HG03457 (cell line): ENCODE results near the gene TRIM13.
A peak's percentile ranks its signal among the peaks of the same experiment; 100 is the strongest.

Experiments
- ATAC-seq: cut with Tn5 transposase; IDR thresholded peaks from one replicate; pipeline ENCODE4 v1.9.1; 2021; ENCODE audit warnings: moderate number of reproducible peaks; ENCODE audit not compliant: unreplicated experiment

The TRIM13 gene

DNA sequence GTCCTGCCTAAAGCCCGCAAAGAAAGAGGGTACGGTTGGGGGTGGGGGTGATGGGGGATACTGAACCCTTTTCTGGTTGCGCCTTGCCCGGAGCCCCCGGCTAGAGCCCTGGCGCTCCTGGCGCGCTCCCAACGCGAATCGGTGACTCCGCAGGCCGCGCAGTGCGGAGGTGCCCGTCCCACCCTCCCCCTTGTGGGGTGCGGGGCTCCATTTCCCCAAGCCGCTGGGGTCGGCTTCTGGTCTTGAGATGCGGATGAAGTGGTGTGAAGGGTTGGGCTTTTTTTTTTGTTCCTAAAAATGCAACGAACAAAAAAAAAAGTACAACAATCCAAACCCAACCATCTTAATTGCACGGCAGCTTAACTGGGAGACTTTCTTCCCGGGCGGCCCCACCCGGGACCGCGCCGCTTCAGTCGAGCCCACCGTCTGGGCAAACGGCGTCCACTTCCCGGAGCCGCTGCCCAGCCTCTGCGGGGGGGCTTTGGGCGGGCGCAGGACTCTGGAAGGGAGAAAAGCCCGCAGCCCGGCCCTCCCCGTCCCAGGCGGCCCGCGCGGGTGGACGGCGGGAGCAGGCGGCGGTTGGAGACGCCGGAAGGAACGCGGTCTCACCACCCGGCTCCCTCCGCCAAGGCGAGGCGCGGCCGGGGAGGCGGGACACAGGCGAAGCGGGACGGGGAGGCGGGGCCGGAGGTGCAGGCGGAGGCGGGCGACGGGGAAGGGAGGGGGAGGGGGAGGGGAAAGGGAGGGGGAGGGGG lies 504 bp upstream of the TRIM13 start:
- peak; percentile 48 for ATAC-seq

DNA sequence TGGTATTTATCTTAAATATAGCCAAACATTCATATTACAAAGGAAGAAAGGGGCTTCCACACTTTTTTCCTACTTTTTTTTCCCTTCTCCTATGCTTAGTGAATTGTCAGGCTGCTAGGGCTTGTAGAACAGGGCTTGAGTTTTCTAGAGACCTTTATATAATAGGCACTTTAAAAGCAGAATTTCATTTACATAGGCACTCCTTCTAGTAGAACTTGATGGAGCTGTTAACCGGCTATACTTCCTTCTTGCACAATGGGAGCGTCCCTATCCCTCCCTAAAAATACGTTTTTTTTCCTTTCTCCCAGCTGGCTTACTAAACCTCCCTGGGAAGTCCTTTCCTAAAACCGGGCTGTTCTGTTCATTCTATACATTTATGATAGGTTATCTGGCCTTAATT lies 1.1 kb downstream of the TRIM13 start:
- no peak for ATAC-seq

DNA sequence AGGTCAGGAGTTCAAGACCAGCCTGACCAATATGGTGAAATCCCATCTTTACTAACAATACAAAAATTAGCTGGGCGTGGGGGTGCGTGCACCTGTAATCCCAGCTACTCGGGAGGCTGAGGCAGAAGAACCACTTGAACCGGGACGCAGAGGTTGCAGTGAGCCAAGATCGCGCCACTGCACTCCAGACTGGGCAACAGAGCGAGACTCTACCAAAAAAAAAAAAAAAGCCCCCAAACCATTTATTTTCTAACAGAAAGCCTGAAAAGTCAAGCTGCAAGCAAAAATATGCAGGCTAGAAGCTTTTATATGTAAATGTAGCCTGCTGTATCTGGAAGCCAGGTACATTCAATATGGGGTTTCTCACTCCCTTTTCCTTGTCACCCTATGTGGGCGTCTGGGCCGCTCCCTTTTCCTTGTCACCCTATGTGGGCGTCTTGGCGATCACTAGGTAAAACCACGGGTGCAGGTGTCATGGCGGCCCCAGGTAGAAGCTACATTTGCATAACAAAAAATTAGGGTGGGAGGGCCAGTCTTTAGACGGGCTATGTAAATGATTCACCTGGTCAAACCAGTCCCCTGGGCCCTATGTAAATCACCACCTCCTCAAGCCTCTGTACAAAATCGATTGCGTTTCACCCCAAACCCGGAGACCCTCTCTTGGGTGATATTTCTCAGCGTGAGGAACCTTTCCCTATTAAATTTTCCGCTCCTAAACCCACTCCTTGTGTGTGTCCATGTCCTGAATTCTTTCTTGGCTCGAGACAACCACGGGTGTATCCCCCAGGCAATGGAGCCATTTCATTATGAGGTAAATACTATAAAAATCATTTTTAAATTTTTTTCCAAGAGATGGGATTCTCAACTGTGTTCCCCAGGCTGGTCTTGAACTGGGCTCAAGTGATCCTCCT lies 2.1 kb downstream of the TRIM13 start:
- ATAC-seq, result no peak

DNA sequence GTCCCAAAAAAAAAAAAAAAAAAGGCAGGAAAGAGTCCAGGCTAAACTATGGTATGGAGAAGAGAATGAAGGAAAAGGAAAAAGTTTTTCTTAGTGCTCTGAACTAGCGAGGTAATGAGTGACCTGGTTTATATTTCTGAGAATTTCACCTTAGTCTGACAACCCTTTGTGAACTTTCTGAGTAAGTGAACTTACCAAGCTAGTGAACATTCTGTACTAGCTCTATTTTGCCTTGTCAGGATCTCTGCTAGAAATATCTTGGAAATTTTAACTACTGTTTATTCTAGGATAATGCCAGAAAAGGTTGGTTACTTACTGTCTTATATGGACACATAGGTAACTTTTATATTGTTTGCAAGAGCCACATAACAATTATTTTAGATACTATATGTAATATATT lies 4.4 kb downstream of the TRIM13 start:
- no peak for ATAC-seq

DNA sequence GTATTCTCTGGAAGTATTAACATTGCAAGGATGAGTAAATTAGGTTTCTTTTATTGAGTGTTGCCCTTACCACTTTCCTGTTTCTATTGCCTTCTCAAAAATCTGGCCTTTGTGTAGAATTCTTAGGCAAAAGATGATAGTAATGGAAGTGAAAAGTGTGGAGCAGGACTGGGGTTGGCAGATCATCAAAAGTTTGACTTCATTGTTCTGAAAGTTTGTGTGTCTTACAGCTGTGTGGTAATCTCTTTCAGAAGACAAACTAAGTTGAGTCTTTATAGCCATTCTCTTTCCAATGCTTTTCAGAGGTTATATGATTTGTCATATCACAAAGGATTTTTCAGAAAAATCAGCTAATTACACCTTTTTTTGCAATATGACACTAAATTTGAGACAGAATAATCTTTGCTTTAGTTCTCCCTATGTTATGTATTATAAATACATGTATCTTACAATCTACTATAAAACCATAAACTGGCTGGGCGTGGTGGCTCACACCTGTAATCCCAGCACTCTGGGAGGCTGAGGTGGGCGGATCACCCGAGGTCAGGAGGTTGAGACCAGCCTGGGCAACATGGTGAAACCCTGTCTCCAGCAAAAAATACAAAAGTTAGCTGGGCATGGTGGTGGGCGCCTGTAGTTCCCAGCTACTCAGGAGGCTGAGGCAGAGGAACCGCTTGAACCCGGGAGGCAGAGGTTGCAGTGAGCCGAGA lies 9.7 kb downstream of the TRIM13 start:
- no peak for ATAC-seq

DNA sequence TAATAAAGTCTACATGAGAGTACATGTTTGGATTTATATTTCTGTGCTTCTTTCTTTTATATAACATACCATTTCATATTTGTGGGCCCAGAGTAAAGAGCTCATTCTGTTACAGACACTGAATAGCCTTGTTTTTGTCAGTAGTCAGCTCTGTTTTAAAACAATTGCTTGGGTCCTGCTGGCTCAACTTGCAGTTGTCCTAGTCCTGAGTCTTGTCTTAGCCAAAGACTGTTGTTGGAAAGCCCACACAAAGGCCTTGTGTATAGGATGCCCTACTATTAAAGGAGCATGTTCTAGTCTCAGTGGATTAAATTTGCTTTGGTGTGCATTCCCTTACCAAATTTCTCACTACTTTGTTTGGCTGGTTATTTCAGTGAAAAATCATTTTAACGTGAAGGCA lies 14.6 kb downstream of the TRIM13 start:
- no peak for ATAC-seq

DNA sequence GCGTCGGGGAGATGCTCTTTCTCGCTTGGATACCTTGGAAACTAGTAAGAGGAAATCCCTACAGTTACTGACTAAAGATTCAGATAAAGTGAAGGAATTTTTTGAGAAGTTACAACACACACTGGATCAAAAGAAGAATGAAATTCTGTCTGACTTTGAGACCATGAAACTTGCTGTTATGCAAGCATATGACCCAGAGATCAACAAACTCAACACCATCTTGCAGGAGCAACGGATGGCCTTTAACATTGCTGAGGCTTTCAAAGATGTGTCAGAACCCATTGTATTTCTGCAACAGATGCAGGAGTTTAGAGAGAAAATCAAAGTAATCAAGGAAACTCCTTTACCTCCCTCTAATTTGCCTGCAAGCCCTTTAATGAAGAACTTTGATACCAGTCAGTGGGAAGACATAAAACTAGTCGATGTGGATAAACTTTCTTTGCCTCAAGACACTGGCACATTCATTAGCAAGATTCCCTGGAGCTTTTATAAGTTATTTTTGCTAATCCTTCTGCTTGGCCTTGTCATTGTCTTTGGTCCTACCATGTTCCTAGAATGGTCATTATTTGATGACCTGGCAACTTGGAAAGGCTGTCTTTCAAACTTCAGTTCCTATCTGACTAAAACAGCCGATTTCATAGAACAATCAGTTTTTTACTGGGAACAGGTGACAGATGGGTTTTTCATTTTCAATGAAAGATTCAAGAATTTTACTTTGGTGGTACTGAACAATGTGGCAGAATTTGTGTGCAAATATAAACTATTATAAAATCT lies 15.7 kb downstream of the TRIM13 start:
- ATAC-seq, result no peak

DNA sequence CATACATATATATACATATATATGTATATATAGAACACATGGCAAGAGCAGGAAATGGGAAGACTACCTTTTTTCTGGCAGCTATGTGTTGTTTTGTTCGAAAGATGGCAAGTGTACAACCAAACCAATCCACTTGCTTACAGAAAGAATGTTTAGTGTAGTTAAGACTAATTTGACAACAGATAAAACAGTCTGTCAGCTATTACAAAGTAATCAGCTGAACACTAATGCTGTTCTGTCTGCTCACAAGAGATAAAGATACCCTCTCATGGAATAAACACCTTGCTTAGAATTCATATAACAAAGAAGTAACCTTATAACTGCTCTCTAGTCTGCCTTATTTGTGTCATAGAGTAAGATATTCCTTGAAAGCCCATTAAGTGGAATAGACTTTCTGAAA lies 17.5 kb downstream of the TRIM13 start:
- ATAC-seq, result no peak

DNA sequence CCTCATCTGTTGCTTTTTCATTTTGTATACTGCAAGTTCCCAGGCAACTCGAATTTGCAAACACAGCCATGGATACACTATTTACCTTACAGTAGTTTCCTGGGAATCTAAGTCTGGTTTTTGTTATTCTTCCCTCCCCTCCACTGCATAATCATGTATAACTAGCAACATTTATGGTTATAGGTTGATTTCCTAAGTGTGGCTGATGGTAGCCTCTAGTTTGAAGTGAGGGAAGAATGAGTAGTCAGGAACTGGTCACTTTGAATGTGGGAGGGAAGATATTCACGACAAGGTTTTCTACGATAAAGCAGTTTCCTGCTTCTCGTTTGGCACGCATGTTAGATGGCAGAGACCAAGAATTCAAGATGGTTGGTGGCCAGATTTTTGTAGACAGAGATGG lies 18.4 kb downstream of the TRIM13 start, which contains the start of gene KCNRG:
Gene KCNRG (plus strand): TSS at position 187 of the 400 bp plus-strand sequence. CDS start 50 bp downstream, at position 237.
- ATAC-seq, result no peak

DNA sequence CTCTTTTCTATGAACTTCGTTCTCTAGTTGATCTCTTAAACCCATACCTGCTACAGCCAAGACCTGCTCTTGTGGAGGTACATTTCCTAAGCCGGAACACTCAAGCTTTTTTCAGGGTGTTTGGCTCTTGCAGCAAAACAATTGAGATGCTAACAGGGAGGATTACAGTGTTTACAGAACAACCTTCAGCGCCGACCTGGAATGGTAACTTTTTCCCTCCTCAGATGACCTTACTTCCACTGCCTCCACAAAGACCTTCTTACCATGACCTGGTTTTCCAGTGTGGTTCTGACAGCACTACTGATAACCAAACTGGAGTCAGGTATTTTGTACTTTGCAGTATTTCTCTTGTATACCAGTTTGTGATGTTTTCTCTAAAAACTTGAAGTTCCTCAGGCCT lies 18.9 kb downstream of the TRIM13 start:
- no peak for ATAC-seq

DNA sequence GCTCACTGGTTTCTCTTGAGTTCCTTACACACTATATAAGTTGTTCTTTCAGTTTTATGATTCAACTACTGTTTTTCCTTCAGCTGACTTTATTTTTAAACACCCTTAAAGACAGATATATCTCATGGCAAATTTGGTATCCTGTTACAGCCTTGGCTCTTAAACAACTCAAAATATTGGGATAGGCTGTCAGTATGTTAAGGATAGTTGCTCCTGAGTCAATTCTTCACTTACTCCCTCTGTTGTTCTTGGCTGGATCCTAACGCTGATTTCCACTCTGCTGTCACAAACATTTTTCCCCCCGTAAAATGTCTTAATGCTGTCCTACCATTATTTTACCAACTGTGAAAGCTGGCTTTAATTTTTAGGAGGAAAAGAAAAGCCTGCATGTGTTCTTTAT lies 19.6 kb downstream of the TRIM13 start:
- no peak for ATAC-seq

DNA sequence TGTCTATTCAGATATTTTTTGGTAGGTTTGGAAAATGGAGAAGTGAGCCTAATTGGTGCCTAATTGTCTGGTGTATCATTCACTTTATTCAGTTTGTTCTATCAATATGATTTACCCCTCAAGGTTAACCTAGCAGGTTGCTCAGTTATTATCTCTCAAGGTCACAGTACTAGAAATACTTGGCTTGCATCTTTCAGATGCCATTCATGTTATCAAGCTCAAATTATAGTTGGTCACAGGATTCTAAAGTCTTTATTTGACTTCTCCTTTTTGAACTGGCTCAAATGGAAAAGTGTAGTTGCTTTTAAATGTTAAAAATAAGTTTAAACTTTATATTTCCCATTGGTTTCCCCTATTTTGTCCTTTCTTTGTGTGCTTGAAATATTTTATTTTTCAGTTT lies 21.0 kb downstream of the TRIM13 start:
- no peak for ATAC-seq

DNA sequence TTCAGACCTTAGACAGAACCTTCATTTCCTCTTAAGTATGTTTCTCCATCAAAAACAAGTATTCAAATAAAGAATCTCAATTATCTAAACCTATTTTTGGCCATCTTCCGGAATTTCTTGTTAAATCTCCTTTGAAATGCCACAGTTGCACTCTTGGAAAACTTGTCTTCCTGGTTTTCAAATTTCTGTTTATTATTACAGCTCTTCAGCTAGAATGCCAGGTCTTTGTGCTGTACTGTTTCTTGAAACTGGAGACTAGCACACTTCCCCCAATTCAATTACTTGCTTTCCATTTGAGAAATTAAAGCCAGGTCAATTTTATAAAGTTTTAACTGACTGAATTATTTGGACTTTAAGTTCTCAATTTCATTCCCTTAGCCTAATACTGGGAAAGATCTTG lies 28.6 kb downstream of the TRIM13 start:
- ATAC-seq, result no peak

DNA sequence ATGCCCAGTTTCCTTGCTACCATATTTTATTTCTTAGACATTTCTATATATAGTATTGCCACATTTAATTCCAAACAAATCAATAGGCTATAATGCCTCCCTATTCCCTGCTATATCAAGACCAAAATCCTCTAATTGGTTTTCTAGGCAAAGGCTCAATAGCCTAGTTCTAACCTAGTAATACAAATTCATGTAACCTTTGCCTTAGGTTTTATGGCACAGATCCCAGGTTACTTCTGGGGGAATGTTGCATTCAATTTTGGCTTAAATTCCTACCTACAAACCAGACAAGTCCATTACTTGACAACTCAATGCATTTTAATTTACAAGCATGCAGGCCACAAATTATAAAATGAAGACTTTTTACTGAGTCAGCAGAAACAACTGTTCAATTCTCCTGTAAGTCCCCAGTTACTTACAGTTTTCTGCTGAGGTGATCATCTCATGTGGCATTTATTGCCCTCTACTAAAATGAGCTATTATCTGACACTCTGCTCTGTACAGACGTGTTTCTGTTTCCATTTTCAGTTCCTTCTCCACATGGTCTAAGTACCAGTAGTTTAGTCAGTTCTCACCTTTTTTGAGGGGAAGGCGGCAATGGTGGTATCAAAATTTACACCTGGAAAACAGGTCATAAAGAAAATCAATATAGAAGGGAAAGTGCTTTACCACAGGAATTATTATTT lies 30.1 kb downstream of the TRIM13 start:
- ATAC-seq, result peak; percentile 98

DNA sequence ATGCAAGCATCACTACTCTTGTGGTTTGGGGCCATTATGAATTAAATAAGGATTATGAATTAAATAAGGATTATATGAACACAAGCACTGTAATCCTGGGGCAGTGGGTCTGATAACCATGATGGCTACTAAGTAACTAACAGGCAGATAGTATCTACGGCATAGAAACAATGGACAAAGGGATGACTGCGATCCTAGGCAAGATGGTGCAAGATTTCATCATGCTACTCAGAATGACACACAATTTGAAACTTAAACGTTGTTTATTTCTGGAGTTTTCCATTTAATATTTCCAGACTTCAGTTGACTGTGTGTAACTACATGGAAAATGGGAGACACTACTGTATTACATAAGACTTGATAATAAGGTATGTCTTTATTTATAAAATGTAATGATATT lies 33.5 kb downstream of the TRIM13 start:
- ATAC-seq, result no peak

DNA sequence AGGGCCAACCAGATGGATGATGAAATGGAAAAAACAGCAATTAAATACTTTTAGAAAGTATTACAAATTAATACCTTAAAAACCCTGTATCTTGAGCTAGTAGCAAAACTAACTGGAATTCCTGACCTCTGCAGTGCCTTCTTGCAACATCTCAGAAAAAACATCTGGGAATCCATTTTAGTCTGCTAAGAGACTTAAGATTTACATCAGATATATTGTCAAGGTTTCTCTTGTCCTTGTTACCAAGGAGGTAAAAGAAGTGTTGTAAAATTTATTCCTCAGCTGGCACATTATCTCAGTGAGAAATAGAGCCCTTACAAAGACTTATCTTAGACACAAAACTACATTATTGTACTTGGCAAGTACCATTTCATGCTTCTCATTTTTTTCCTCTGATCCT lies 36.9 kb downstream of the TRIM13 start:
- ATAC-seq, result no peak

DNA sequence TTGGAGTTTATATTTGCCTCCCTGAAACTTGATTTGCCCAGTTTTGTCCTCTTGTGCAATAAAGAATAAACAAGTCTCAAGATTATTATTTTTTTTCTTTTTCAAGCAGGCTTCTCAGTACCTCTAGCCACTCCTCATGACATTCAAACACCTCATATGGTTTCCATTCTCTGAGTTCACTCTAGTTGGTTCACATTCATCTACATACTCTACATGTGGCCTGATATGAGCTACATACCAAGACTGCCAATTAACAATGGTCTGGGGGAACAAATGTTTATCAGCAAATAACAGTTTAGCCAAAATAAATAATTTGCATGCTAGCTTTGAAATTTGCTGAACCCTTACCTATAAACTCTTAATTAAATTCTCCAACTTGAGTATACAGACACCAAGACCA lies 40.9 kb downstream of the TRIM13 start:
- ATAC-seq, result no peak

DNA sequence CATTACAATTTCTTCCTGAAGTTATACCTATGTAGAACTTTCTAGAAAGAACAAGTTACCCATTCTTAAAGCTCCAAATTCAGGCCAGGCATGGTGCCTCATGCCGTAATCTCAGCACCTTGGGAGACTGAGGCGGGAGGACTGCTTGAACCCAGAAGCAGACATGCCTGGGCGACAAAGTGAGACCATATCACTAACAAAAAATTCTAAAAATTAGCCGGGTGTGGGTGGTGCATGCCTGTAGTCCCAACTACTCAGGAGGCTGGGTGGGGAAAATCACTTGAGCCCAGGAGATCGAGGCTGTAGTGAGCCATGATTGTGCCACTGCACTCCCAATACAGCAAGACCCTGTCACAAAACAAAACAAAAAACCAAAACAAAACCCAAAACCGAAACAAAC lies 41.4 kb downstream of the TRIM13 start:
- no peak for ATAC-seq

DNA sequence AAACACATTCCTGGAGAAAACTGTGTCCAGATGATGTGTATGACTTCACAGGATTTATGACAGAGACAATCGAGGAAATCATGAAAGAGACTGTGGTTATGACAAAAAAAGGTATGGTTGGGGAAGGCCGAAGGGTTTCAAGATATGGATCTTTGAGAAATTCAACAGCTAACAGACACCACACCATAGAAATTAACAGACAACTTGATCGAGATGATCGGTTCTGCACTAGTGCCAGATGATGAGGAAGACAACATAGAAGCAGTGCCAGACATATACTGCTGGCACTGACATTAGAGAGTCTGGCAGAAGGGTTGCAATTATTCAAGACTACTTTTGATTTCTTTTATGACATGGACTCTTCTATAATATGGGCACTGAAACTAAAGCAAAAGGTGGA lies 55.6 kb downstream of the TRIM13 start:
- ATAC-seq, result no peak

DNA sequence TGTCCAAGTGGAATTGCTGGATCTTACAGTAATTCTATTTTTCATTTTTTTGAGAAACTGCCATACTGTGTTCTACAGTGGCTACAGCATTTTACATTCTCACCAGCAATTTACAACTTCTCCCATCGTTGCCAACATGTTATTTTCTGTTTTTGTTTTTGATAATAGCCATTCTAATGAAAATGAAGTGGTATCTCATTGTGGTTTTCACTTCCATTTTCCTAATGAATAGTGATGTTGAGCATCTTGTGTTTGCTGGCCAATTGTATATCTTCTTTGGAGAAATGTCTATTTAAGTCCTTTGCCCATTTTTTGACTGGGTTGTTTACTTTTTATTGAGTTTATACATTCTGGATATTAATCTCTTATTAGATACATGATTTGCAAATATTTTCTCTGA lies 57.0 kb downstream of the TRIM13 start:
- no peak for ATAC-seq
